A673 (cell line): ENCODE data around the gene GGN.

ENCODE experiments used
- CTCF ChIP-seq: fragments of 300-800, 200-600 bp; sonication (generic); conservative IDR thresholded peaks from 2 replicates; pipeline ENCODE4 v1.5.1; 2017; ENCODE audit warnings: low read depth, mild to moderate bottlenecking, antibody characterized with exemption, low read length, moderate library complexity, mixed read lengths
- EZH2 ChIP-seq: fragments of 200-600 bp; sonication (generic); IDR thresholded peaks from 2 replicates; pipeline ENCODE4 v1.6.1; 2017; ENCODE audit warnings: borderline replicate concordance, low read depth, mild to moderate bottlenecking, mixed read lengths, antibody characterized with exemption, low read length; ENCODE audit not compliant: poor library complexity, severe bottlenecking

- TF ChIP-seq CTCF (no peak), EZH2 (no peak)
Observed at GRCh38 chr19:38355728-38356725, 31.8 kb downstream of the GGN start.
